HepG2 (cell line): Measurements from ENCODE around the gene ZNF792. TPM values are rescaled to one million over a fixed set of nuclear protein-coding genes. Genes with fewer than 3 reads are reported as not detected.

Experiments
- ADNP ChIP-seq: sonication (generic); formaldehyde crosslinking; IDR thresholded peaks from 2 replicates; pipeline ENCODE4 v1.4.0; 2020; ENCODE audit warnings: missing genetic modification reagents
- BCL3 ChIP-seq: sonication (generic); formaldehyde crosslinking; IDR thresholded peaks from 2 replicates; pipeline ENCODE4 v1.5.1; 2020; ENCODE audit warnings: mild to moderate bottlenecking, missing genetic modification reagents, moderate library complexity
- BORCS8-MEF2B ChIP-seq: sonication (generic); formaldehyde crosslinking; IDR thresholded peaks from 2 replicates; pipeline ENCODE4 v1.8.0; 2022; ENCODE audit warnings: mild to moderate bottlenecking, missing genetic modification reagents
- CREB1 ChIP-seq, 2 experiments: fragments of 450-650 bp in 1 of 2; IDR thresholded peaks; 2 replicates each; pipeline ENCODE4 v1.6.1; 2016 to 2017; ENCODE audit warnings: control low read depth in 1 of 2, mild to moderate bottlenecking in 1 of 2, missing compliant biosample characterization in 1 of 2, missing genetic modification characterization in 1 of 2
- FOSL1 ChIP-seq: sonication (generic); formaldehyde crosslinking; IDR thresholded peaks from 2 replicates; pipeline ENCODE4 v1.9.0; 2021; ENCODE audit warnings: missing genetic modification reagents, borderline replicate concordance
- HBP1 ChIP-seq: IDR thresholded peaks from 2 replicates; pipeline ENCODE4 v1.6.1; 2016; ENCODE audit warnings: low read depth, control low read depth
- HNRNPL ChIP-seq: fragments of 200-400 bp; formaldehyde crosslinking; IDR thresholded peaks from 2 replicates; pipeline ENCODE4 v1.6.1; 2017; ENCODE audit warnings: mild to moderate bottlenecking, low read depth, low read length
- KLF16 ChIP-seq, 2 experiments: sonication (generic) in 1 of 2; formaldehyde crosslinking in 1 of 2; IDR thresholded peaks; 2 replicates each; pipeline versions ENCODE4 v1.6.1 to v1.8.0; 2016 to 2023; ENCODE audit warnings: missing genetic modification reagents in 2 of 2, missing compliant biosample characterization in 1 of 2
- NFKB2 ChIP-seq: sonication (generic); formaldehyde crosslinking; IDR thresholded peaks from 2 replicates; pipeline ENCODE4 v1.4.0; 2020; ENCODE audit warnings: missing genetic modification reagents, borderline replicate concordance
- PAXIP1 ChIP-seq: sonication (generic); formaldehyde crosslinking; conservative IDR thresholded peaks from 2 replicates; pipeline ENCODE4 v1.4.0; 2020; ENCODE audit warnings: mild to moderate bottlenecking, missing genetic modification reagents, moderate library complexity
- PBX3 ChIP-seq: sonication (generic); formaldehyde crosslinking; IDR thresholded peaks from 2 replicates; pipeline ENCODE4 v1.8.1; 2023; ENCODE audit warnings: missing genetic modification reagents, inconsistent platforms, borderline replicate concordance
- SIN3B ChIP-seq: fragments of 150-350 bp; IDR thresholded peaks from 2 replicates; pipeline ENCODE4 v1.6.1; 2014; ENCODE audit warnings: low read length
- TFDP2 ChIP-seq: sonication (generic); formaldehyde crosslinking; IDR thresholded peaks from 2 replicates; pipeline ENCODE4 v1.4.0; 2020; ENCODE audit warnings: missing genetic modification reagents
- ZKSCAN8 ChIP-seq: IDR thresholded peaks from 2 replicates; pipeline ENCODE4 v1.6.1; 2016; ENCODE audit warnings: borderline replicate concordance, missing genetic modification reagents, missing compliant biosample characterization
- ZMAT3 ChIP-seq: sonication (generic); formaldehyde crosslinking; conservative IDR thresholded peaks from 2 replicates; pipeline ENCODE4 v1.7.0; 2021; ENCODE audit warnings: missing genetic modification reagents
- ZNF446 ChIP-seq: sonication (generic); formaldehyde crosslinking; IDR thresholded peaks from 2 replicates; pipeline ENCODE4 v1.5.0; 2020; ENCODE audit warnings: mild to moderate bottlenecking, missing genetic modification reagents
- ZNF556 ChIP-seq: sonication (generic); formaldehyde crosslinking; IDR thresholded peaks from 2 replicates; pipeline ENCODE4 v1.4.0; 2020; ENCODE audit warnings: mild to moderate bottlenecking, missing genetic modification reagents, borderline replicate concordance
- ZNF570 ChIP-seq: sonication (generic); formaldehyde crosslinking; IDR thresholded peaks from 2 replicates; pipeline ENCODE4 v1.4.0; 2020; ENCODE audit warnings: mild to moderate bottlenecking, missing genetic modification reagents, borderline replicate concordance
- polyA plus RNA-seq, 8 experiments: library from polyadenylated mRNA; depleted of rRNA in 3 of 8; stranded (reverse) in 7 of 8; unstranded in 1 of 8; fragments of >200 nt; fragmentation: Illumina TruSeq in 4 of 8; extraction: Trizol in 4 of 8; gene quantifications; 2 replicates each; pipeline versions ENCODE4 v1.2.1 to v1.2.3, GENCODE V29; 2011 to 2016; ENCODE audit warnings: low read depth in 4 of 8, missing spikeins in 1 of 8, mixed read lengths in 1 of 8; ENCODE audit not compliant: insufficient read depth in 1 of 8
- total RNA-seq, 5 experiments: library from RNA; depleted of rRNA; stranded (reverse); fragments of >200 nt; fragmentation: Illumina TruSeq; extraction: Trizol; gene quantifications; 2 replicates each; pipeline ENCODE4 v1.2.3, GENCODE V29; 2016; ENCODE audit warnings: low read depth in 1 of 5

ZNF792 gene
- total and polyA plus RNA-seq, 2 of the 13 experiments (the other 11 are each of a cell fraction or from before 2014, with no cell fraction given): 5.5 to 11.5 TPM

GRCh38 chr19:34994643-34995541, 30.9 kb upstream of the ZNF792 start (continued):
- TF ChIP-seq ZKSCAN8: 0 out of 2 replicates have a peak, but pooled peaks have one; percentile 43
- TF ChIP-seq HNRNPL: peak; percentile 89
- TF ChIP-seq SIN3B: no peak
- TF ChIP-seq KLF16 (CRISPR knock-in tag; IDR thresholded peaks at IDR 0.05): peak in 1 of 2 experiments; percentile 63; a peak in 2 of 4 replicates
- no peak for TF ChIP-seq TFDP2 (CRISPR knock-in tag)
- TF ChIP-seq HBP1 (CRISPR knock-in tag): 0 out of 2 replicates have a peak, but pooled peaks have one; percentile 63
- TF ChIP-seq FOSL1 (CRISPR knock-in tag): no peak
- TF ChIP-seq ZMAT3: no peak; the same call in 1 of the 2 replicates
- no peak for TF ChIP-seq BORCS8-MEF2B (CRISPR knock-in tag)
- peak; percentile 98 for TF ChIP-seq BCL3 (CRISPR knock-in tag)
- TF ChIP-seq ADNP (CRISPR knock-in tag): no peak; the same call in 1 of the 2 replicates
- no peak for TF ChIP-seq ZNF570 (CRISPR knock-in tag)
- no peak for TF ChIP-seq CREB1 (IDR thresholded peaks at IDR 0.05)
- TF ChIP-seq CREB1 (CRISPR knock-in tag; IDR thresholded peaks at IDR 0.05): no peak
- no peak for TF ChIP-seq PBX3
- 0 out of 2 replicates have a peak, but pooled peaks have one; percentile 10 for TF ChIP-seq ZNF446
- TF ChIP-seq PAXIP1 (CRISPR knock-in tag): peak; percentile 89
- peak; percentile 25; the same call in 1 of the 2 replicates for TF ChIP-seq ZNF556 (CRISPR knock-in tag)
- peak; percentile 59; the same call in 1 of the 2 replicates for TF ChIP-seq NFKB2 (CRISPR knock-in tag)
